Mesenchymal stem cell (in vitro differentiated cells and primary cell): ENCODE data around the gene BRS3.

ENCODE experiments used
- DNase-seq: peaks from one replicate; pipeline ENCODE4 v3.0.0-alpha.2; 2013
- H2AFZ ChIP-seq: one replicate; pipeline ENCODE4 v1.6.1; 2013; ENCODE audit warnings: low read depth, mild to moderate bottlenecking, control low read depth, inconsistent platforms, low read length, moderate library complexity
- H2AK5ac ChIP-seq: 2 replicates; pipeline ENCODE4 v1.6.1; 2013; ENCODE audit warnings: low read length, moderate library complexity, mild to moderate bottlenecking, inconsistent platforms; ENCODE audit not compliant: severe bottlenecking
- H2BK120ac ChIP-seq: one replicate; pipeline ENCODE4 v1.6.1; 2013; ENCODE audit warnings: low read depth, mild to moderate bottlenecking, inconsistent platforms, low read length, moderate library complexity
- H2BK12ac ChIP-seq, 2 experiments: one replicate each; pipeline ENCODE4 v1.6.1; 2013; ENCODE audit warnings: inconsistent platforms in 2 of 2, low read length in 2 of 2, mild to moderate bottlenecking in 2 of 2, moderate library complexity in 2 of 2, control low read depth in 1 of 2
- H2BK15ac ChIP-seq: one replicate; pipeline ENCODE4 v1.6.1; 2013; ENCODE audit warnings: mild to moderate bottlenecking, low read depth, inconsistent platforms; ENCODE audit not compliant: poor library complexity, severe bottlenecking
- H2BK5ac ChIP-seq: 2 replicates; pipeline ENCODE4 v1.6.1; 2013; ENCODE audit warnings: low read depth, mild to moderate bottlenecking, low read length, control low read depth, inconsistent platforms; ENCODE audit not compliant: poor library complexity, severe bottlenecking
- H3K14ac ChIP-seq, 2 experiments: one replicate each; pipeline ENCODE4 v1.6.1; 2013; ENCODE audit warnings: inconsistent platforms in 2 of 2, low read length in 2 of 2, control low read depth in 1 of 2, mild to moderate bottlenecking in 1 of 2, moderate library complexity in 1 of 2
- H3K18ac ChIP-seq, 2 experiments: one replicate each; pipeline ENCODE4 v1.6.1; 2013; ENCODE audit warnings: inconsistent platforms in 2 of 2, low read length in 2 of 2, control low read depth in 1 of 2, low read depth in 1 of 2, mild to moderate bottlenecking in 1 of 2
- H3K23ac ChIP-seq, 2 experiments: one replicate each; pipeline ENCODE4 v1.6.1; 2013; ENCODE audit warnings: inconsistent platforms in 2 of 2, low read length in 2 of 2, mild to moderate bottlenecking in 2 of 2, moderate library complexity in 2 of 2, control low read depth in 1 of 2
- H3K27ac ChIP-seq: 2 replicates; pipeline ENCODE4 v1.5.1; 2013; ENCODE audit warnings: mild to moderate bottlenecking, moderate library complexity, low read length, control low read depth, inconsistent platforms; ENCODE audit not compliant: poor library complexity, severe bottlenecking
- H3K27me3 ChIP-seq, 2 experiments: 2 replicates each; pipeline versions ENCODE4 v1.6.1 to v1.7.0; 2013; ENCODE audit warnings: low read length in 2 of 2, mild to moderate bottlenecking in 2 of 2, moderate library complexity in 2 of 2, control low read depth in 1 of 2, inconsistent platforms in 1 of 2; ENCODE audit not compliant: control insufficient read depth in 1 of 2, insufficient read depth in 1 of 2
- H3K36me3 ChIP-seq, 2 experiments: 2 replicates each; pipeline versions ENCODE4 v1.6.1 to v1.7.0; 2013; ENCODE audit warnings: low read length in 2 of 2, control low read depth in 1 of 2, inconsistent platforms in 1 of 2, low read depth in 1 of 2, mild to moderate bottlenecking in 1 of 2; ENCODE audit not compliant: insufficient read depth in 2 of 2, control insufficient read depth in 1 of 2
- H3K4ac ChIP-seq, 2 experiments: one replicate each; pipeline ENCODE4 v1.6.1; 2013; ENCODE audit warnings: inconsistent platforms in 2 of 2, low read length in 2 of 2, mild to moderate bottlenecking in 2 of 2, moderate library complexity in 2 of 2, control low read depth in 1 of 2, low read depth in 1 of 2
- H3K4me1 ChIP-seq: 2 replicates; pipeline ENCODE4 v1.6.1; 2013; ENCODE audit warnings: low read depth, low read length, control low read depth; ENCODE audit not compliant: control insufficient read depth, insufficient read depth
- H3K4me2 ChIP-seq: 2 replicates; pipeline ENCODE4 v1.6.1; 2013; ENCODE audit warnings: low read length, mild to moderate bottlenecking, inconsistent platforms; ENCODE audit not compliant: poor library complexity, severe bottlenecking
- H3K4me3 ChIP-seq, 2 experiments: 2 replicates each; pipeline versions ENCODE4 v1.5.1 to v1.7.0; 2013; ENCODE audit warnings: low read length in 2 of 2, mild to moderate bottlenecking in 2 of 2, control low read depth in 1 of 2, low read depth in 1 of 2; ENCODE audit not compliant: insufficient read depth in 1 of 2
- H3K79me1 ChIP-seq: replicated peaks from 2 replicates; pipeline ENCODE4 v1.6.1; 2013; ENCODE audit warnings: mild to moderate bottlenecking, control low read depth, low read length, inconsistent platforms; ENCODE audit not compliant: poor library complexity, severe bottlenecking
- H3K9ac ChIP-seq: 2 replicates; pipeline ENCODE4 v1.7.0; 2013; ENCODE audit warnings: mild to moderate bottlenecking, low read length, moderate library complexity
- H3K9me3 ChIP-seq: 2 replicates; pipeline ENCODE4 v1.7.0; 2013; ENCODE audit warnings: mild to moderate bottlenecking, low read length; ENCODE audit not compliant: control insufficient read depth
- H4K8ac ChIP-seq: one replicate; pipeline ENCODE4 v1.6.1; 2013; ENCODE audit warnings: inconsistent platforms, mild to moderate bottlenecking, low read length, moderate library complexity
- H4K91ac ChIP-seq: one replicate; pipeline ENCODE4 v1.6.1; 2013; ENCODE audit warnings: mild to moderate bottlenecking, low read length, inconsistent platforms
- WGBS: methylation state at CpG from one replicate; pipeline ENCODE4 v1.1.7; 2013; ENCODE audit warnings: mixed read lengths; 5-methylcytosine and 5-hydroxymethylcytosine counted together

The BRS3 gene

GRCh38 chrX:136464589-136464988, 23.2 kb upstream of the BRS3 start:
- H2BK12ac ChIP-seq, result no peak overlapping the region
- H3K4me1 ChIP-seq, result no peaks in the 10 kb centered on the region
- no peak overlapping the region for H4K91ac ChIP-seq
- H3K4me2 ChIP-seq, result no peak overlapping the region
- H2AFZ ChIP-seq, result no peak overlapping the region
- H2BK15ac ChIP-seq, result no peak overlapping the region
- DNase-seq, result no peak
- peaks cover 0 to 7% of the 10 kb centered on the region in 2 experiments for H3K27me3 ChIP-seq
- no peak overlapping the region for H3K9ac ChIP-seq
- no peak overlapping the region for H4K8ac ChIP-seq
- H2BK120ac ChIP-seq, result no peak overlapping the region
- no peak overlapping the region for H3K27ac ChIP-seq
- 60% methylated on average over 3 of the region's 3 CpGs for WGBS
- H3K18ac ChIP-seq, result no peak overlapping the region
- no peak overlapping the region for H3K23ac ChIP-seq
- H2AK5ac ChIP-seq, result no peak overlapping the region
- no peaks in the 10 kb centered on the region for H3K36me3 ChIP-seq
- no peaks in the 10 kb centered on the region for H3K9me3 ChIP-seq
- H3K4ac ChIP-seq, result no peak overlapping the region
- no peak overlapping the region for H3K4me3 ChIP-seq
- H3K14ac ChIP-seq, result no peak overlapping the region
- no peaks in the 10 kb centered on the region for H3K79me1 ChIP-seq
- H2BK5ac ChIP-seq, result no peak overlapping the region

GRCh38 chrX:136467303-136467702, 20.4 kb upstream of the BRS3 start:
- no peaks in the 10 kb centered on the region for H3K36me3 ChIP-seq
- no peak overlapping the region for H3K18ac ChIP-seq
- peaks cover 0 to 18% of the 10 kb centered on the region in 2 experiments for H3K27me3 ChIP-seq
- H4K91ac ChIP-seq, result no peak overlapping the region
- H2BK12ac ChIP-seq, result no peak overlapping the region
- H3K4me3 ChIP-seq, result no peak overlapping the region
- H3K4ac ChIP-seq, result no peak overlapping the region
- H3K9ac ChIP-seq, result no peak overlapping the region
- H2BK5ac ChIP-seq, result no peak overlapping the region
- H4K8ac ChIP-seq, result no peak overlapping the region
- no peaks in the 10 kb centered on the region for H3K9me3 ChIP-seq
- H3K27ac ChIP-seq, result no peak overlapping the region
- no peak for DNase-seq
- H3K4me1 ChIP-seq, result no peaks in the 10 kb centered on the region
- H3K79me1 ChIP-seq, result no peaks in the 10 kb centered on the region
- H2AFZ ChIP-seq, result no peak overlapping the region
- H3K4me2 ChIP-seq, result no peak overlapping the region
- no peak overlapping the region for H2BK120ac ChIP-seq
- 30% methylated on average over 3 of the region's 3 CpGs for WGBS
- no peak overlapping the region for H2AK5ac ChIP-seq
- no peak overlapping the region for H3K14ac ChIP-seq
- H2BK15ac ChIP-seq, result no peak overlapping the region
- no peak overlapping the region for H3K23ac ChIP-seq

GRCh38 chrX:136468391-136469103, 19.2 kb upstream of the BRS3 start:
- Histone ChIP-seq H3K18ac (no peak overlapping the region), H2AK5ac (no peak overlapping the region), H3K4me3 (no peak overlapping the region), H3K9me3 (no peaks in the 10 kb centered on the region), H3K4me2 (no peak overlapping the region), H4K91ac (no peak overlapping the region), H2BK5ac (no peak overlapping the region), H2BK15ac (no peak overlapping the region), H3K79me1 (no peaks in the 10 kb centered on the region), H3K27me3 (peaks cover 0 to 18% of the 10 kb centered on the region in 2 experiments), H3K23ac (no peak overlapping the region), H3K14ac (no peak overlapping the region), H2AFZ (no peak overlapping the region), H3K36me3 (no peaks in the 10 kb centered on the region), H3K9ac (no peak overlapping the region), H4K8ac (no peak overlapping the region), H2BK12ac (no peak overlapping the region), H3K4me1 (no peaks in the 10 kb centered on the region), H3K27ac (no peak overlapping the region), H2BK120ac (no peak overlapping the region), H3K4ac (no peak overlapping the region)
- no peak for DNase-seq
- 89% methylated on average over 1 of the region's 2 CpGs for WGBS

DNA sequence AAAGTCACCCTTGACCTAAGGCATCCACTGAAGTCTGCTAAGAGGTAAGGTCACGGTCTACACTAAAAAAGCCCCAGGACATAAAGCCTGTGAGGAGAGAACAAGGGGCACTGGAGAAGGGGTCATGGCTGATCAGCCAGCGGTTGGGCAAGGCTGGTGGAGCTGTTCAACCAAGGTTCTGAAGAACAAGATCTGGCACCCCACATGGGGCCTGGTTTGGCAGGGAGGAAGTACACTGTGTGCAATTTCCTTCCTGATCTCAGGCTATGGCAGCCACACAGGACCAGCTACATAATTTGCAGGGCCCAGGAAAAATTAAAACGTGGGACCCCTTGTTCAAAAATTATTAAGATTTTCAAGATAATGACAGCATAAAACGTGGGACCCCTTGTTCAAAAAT, 14.1 kb upstream of the BRS3 start:
- no peak overlapping the region for H2BK5ac ChIP-seq

More for the DNA sequence above, 14.1 kb upstream of the BRS3 start:
- H3K9ac ChIP-seq, result no peak overlapping the region
- no peak overlapping the region for H3K4ac ChIP-seq
- H3K4me2 ChIP-seq, result no peak overlapping the region
- H3K27me3 ChIP-seq, result peaks cover 0 to 26% of the 10 kb centered on the region in 2 experiments
- no peaks in the 10 kb centered on the region for H3K9me3 ChIP-seq
- WGBS, result 82% methylated on average over 2 of the region's 4 CpGs
- no peak overlapping the region for H4K8ac ChIP-seq
- H3K23ac ChIP-seq, result no peak overlapping the region
- no peak overlapping the region for H3K14ac ChIP-seq
- H3K18ac ChIP-seq, result no peak overlapping the region
- H2BK15ac ChIP-seq, result no peak overlapping the region
- no peaks in the 10 kb centered on the region for H3K79me1 ChIP-seq
- no peak overlapping the region for H4K91ac ChIP-seq
- no peak overlapping the region for H2AFZ ChIP-seq
- H2AK5ac ChIP-seq, result no peak overlapping the region
- no peak for DNase-seq
- no peak overlapping the region for H2BK120ac ChIP-seq
- H3K36me3 ChIP-seq, result no peaks in the 10 kb centered on the region
- H2BK12ac ChIP-seq, result no peak overlapping the region
- H3K4me1 ChIP-seq, result no peaks in the 10 kb centered on the region
- no peak overlapping the region for H3K27ac ChIP-seq
- H3K4me3 ChIP-seq, result no peak overlapping the region
